GM18870 (cell line): ENCODE measurements around the gene RCBTB1.
"Not testable (repeated sequence)": the region's sequence is repeated elsewhere in the genome, so short reads cannot be mapped to it uniquely, and the experiment has no call there.

Source experiments
- ATAC-seq: cut with Tn5 transposase; IDR thresholded peaks from one replicate; pipeline ENCODE4 v1.9.1; 2021; ENCODE audit warnings: moderate library complexity; ENCODE audit not compliant: unreplicated experiment

Gene RCBTB1

DNA sequence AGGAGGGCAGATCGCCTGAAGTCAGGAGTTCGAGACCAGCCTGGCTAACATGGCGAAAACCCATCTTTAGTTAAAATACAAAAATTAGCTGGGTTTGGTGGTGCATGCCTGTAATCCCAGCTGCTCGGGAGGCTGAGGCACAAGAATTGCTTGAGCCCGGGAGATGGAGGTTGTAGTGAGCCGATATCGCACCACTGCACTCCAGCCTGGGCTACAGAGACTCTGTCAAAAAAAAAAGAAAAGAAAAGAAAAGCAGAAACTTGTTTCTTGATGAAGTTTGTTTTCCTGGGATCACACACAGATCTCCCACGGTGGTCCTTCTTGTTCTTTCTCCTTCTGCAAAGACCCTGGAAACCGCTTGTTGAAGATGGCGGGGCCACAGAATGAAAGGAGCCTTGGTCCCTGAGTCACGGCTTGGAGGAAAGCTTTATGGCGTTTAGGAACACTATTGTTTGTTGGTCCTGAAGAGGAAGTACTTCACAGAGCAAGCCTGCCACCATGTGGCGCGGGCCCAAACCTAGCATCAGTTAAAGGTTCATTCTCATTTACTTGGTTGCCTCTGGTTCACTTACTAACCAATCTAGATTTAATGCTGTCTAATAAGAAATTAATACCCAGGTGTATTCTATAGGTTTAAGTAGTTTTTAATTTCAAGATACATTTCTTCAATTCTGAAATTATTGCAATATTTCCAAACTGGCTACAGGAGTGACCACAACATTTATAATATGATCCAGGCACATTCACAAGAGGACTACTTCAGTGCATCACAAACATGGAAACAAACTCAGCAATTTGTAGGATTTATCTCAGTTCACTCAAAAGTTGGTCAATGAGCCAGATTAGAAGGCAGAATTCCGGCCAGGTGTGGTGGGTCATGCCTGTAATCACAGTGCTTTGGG, 21.6 kb upstream of the RCBTB1 start:
- peak; percentile 93 for ATAC-seq

DNA sequence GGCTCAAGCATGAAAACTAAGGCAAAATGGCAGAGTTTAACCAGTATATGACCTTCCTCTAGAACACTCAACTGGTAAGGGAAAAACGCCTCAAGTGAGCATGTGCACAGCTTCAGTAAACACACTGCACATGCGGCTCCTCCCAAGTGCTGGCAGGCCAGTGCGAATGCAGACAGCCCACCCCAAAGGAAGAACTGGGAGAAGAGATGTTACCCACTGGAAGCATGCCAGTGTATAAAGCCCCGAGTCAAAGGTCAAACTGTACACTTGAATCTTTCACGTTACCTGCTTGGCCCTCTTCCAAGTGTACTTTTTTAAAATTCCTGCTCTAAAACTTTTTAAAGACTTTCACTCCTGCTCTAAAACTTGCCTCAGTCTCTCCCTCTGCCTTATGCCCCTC, 19.2 kb upstream of the RCBTB1 start:
- ATAC-seq, result no peak

DNA sequence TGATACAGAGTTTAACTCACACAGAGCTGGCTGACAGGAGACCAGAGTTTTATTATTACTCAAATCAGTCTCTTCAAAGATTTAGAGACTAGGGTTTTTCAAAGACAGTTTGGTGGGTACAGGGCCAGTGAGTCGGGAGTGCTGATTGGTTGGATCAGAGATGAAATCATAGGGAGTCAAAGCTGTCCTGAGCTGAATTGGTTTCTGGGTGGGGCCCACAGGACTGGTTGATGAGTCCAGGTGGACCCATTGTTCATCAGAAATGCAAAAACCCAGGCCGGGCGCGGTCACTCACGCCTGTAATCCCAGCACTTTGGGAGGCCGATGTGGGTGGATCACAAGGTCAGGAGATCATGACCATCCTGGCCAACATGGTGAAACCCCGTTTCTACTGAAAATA, 17.3 kb upstream of the RCBTB1 start:
- not testable (repeated sequence) for ATAC-seq

DNA sequence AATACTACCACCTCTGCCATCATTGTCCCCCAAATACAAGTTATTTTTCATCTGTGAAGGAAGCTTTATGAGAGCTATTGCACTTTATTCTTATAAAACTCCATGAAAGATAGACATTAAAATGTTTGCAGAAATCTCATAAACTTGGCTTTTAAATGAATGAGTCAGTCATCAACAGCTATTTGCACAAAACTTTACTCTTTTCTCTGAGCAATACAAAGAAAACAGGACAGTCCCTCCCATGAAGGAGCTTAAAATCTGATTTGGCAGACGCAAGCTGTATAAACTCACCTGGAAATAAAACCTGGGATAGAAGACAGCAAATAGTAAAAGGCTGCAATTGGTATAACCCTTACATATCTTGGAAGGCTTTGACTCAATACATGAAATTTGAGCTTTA, 16.6 kb upstream of the RCBTB1 start:
- no peak for ATAC-seq

DNA sequence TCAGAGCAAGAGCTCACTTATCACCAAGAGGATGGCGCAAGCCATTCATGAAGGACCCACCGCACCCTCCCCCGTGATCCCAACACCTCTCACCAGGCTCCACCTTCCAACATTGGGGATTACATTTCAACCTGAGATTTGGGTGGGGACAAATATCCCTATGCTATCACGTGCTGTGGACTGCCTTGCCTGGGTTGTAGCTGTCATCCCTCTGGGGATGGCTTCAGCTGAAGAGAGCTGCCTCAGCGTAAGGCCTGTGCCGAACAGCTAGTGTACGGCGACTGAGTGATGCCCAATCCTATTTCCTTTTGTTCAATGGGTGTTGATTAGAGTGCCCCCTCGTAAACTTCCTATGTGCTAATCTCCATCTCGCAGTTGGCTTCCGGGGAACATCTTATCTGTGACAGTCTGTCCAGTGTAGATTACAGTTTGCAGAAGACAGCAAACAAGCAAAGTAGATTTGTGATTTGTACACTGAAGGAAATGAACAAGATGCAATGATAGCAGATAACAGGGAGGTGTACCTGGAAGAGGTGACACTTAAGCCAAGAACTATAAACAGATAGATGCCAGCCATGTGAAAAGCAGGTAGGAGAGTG, 11.8 kb upstream of the RCBTB1 start:
- ATAC-seq, result no peak

DNA sequence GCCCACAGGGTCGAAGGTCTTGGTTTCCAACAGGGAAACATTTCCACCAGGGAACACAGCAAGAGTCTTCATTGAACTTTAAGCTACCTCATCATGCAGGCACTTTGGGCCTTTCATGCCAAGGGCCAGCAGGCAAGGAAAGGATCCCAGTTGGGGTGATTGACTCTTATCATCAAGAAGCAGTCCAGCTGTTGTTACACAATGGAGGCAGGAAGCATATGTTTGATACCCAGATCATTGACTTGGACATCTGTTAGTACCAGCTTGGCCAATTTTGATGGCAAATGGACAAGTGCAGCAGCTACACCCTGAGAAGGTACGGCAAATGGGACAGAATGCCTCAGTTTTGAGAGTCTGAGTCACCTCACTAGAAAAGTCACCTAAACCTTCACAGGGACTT, 10.9 kb upstream of the RCBTB1 start:
- ATAC-seq, result no peak

DNA sequence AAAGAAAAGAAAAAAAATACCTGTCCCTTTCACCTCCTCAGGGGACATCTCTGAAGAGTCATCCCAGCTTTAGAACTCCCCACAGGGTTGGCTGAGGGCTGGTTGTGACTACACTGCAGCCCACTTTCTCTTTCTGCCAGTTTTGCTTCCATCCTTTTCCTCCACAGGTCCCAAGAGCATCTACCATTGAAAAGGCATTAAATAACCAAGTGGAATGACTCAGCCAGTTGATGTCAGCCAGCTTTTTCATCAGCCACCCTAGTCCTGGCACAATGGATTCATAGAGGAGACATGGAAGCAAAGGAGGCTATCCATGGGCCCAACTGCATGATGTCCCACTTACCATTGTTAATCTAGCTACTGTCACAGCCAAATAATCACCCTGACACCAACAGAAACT, 9.2 kb upstream of the RCBTB1 start:
- ATAC-seq, result no peak

DNA sequence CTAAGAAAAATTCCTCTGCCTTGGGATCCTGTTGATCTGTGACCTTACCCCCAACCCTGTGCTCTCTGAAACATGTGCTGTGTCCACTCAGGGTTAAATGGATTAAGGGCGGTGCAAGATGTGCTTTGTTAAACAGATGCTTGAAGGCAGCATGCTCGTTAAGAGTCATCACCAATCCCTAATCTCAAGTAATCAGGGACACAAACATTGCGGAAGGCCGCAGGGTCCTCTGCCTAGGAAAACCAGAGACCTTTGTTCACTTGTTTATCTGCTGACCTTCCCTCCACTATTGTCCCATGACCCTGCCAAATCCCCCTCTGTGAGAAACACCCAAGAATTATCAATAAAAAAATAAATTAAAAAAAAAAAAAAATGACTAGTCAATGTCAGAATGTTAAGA, 8.5 kb upstream of the RCBTB1 start:
- not testable (repeated sequence) for ATAC-seq

DNA sequence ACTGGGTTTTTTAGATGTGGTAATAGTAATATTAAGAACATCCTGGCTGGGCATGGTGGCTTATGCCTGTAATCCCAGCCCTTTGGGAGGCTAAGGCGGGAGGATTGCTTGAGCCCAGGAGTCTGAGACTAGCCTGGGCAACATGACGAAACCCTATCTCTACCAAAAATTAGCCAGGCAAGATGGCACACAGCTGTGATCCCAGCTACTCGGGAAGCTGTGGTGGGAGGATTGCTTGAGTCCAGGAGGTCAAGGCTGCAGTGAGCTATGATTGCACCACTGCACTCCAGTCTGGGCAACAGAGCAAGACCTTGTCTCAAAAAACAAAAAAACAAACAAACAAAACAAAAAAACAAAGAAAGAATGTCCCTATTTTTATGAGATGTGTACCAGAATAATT, 5.4 kb upstream of the RCBTB1 start:
- not testable (repeated sequence) for ATAC-seq

DNA sequence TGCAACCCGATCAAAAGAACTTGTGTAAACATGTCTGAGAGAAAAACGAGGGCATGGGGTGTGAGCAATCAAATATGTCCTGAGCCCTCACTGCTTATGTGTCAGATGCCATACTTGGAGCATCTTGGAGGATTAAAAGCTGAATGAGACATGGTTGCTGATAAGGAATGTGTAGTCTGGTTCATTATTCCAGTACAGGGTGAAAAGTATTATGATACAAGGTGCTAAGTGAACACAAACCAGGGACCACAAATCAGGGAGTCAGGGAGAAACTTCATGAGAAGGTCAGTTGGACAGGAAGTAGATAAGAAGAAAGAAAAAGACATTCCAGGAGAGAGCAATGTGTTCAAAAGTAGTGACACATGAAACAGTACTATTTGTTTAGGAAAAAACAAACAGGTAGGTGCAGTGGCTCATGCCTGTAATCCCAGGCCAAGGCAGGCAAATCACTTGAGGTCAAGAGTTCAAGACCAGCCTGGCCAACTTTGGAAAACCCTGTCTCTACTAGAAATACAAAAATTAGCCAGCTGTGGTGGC, 2.0 kb upstream of the RCBTB1 start:
- ATAC-seq, result no peak

DNA sequence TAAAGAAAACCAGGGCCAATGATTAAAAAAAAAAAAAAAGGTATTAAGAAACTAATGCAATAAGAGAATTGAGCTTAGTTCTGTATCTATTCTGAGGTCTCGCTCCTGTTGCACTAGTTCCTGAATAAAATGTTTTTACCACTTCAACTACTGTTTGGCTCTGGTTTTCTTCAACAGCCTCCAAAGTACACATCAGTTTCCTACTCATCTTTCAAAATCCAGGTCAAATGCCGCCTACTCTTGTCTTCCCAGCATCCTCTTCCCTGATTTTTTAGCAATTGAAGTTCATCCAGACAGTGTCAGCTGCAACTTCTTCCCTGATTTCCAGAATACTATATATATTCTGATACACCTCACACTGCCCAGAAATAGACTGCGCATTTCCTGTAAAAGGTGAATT, 1.4 kb upstream of the RCBTB1 start:
- ATAC-seq, result no peak

DNA sequence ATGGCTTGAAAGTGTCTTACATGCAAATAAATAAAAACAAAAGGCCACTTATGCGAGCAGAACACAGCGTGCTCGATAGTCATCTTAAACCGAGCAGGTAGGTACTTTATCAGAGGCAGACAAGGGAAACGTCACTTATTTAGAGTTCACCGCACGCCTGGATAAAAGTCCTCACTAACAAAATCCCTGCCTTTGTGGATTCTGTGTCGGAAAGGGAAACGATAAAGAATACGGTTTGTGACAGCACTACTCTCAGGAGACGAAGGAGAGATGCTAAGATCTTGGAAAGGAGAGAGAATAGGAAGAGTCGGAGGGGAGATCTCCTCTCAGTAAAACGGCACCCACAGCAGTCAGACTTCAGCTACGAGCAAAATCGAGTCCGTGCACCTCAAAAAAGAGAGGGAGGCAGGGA, 581 bp downstream of the RCBTB1 start:
- ATAC-seq, result peak; percentile 23

DNA sequence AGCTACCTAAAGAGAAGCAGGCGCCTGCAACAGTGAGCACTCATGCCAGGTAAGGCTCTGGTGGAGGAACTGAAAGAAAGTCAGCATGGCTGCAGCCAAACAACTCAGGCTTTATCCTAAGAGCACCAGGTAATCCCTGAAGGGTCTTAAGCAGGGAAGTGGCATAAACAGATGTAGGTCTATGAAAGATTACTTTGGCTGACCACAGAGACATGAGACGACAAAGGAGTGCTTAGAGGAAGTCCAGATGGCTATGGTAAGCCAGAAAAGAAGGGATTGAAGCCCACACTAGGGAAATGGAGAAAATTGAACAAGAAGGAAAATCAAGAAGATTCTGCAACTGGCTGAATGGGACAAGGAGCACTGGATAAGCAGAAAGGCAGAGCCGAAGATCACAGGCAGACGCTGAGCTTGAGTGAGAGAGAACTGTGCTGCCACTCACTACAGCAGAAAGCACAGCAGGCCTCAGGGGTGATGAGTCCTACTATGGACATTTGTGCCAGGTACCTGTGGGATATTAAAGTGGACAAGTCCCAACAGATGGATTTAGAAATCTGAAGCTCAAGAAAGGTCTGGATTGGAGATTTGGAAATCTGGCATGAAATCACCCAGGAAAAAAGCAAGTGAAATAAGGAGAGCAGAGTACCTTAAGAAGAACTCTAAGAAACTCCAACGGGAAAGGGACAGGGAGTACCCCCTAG, 4.2 kb downstream of the RCBTB1 start:
- no peak for ATAC-seq

DNA sequence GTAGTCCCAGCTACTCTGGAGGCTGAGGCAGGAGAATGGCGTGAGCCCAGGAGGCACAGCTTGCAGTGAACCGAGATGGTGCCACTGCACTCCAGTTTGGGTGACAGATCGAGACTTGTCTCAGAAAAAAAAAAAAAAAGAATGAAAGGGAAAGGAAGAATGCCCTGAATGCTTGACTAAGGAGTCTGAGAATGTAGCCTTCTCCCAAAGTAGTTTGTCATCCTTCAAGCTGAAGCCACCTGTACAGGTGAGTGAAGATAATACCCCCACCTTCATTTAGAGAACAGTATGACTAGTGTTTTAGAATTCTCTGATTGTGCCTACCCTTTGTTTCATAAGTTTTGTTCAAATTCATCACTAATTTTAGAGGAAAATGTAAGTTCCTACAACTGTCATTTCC, 5.9 kb downstream of the RCBTB1 start:
- no peak for ATAC-seq

DNA sequence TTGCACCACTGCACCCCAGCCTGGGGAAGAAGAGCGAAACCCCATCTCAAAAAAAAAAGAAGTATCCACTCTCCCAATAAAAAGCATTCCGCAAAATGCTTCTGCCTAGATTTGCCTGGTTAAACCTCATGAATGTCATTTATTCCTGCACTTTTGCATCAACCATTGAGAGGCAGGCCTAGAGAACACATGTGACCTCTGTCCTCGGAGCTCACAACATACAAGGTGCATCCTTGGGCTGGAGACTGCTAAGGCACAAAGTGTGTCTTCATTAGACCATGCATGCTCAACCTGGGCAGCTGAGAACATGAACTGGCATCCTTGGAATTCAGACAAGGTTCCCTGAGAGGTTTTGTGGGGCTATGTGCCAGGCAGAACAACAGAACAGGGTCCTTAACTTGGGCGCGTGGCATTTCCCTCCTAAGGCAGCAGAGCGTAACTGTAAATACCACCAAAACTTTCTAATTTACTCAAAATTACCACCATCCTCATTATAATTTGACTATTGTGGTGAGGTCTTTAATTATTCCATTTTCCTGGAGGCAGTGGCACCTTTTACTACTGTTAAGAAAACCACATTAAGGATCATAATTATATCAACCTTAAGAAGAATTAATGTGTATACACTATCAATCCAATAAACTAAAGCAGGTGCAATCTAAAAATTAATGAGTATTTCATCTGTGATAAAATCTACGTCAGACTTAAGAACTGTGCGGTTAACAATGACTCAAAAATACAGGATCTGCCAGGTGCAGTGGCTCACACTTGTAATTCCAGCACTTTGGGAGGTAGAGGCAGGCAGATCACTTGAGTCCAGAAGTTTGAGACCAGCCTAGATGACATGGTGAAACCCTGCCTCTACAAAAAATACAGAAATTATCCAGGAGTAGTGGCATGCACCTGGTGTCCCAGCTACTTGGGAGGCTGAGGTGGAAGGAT, 13.8 kb downstream of the RCBTB1 start:
- no peak for ATAC-seq

DNA sequence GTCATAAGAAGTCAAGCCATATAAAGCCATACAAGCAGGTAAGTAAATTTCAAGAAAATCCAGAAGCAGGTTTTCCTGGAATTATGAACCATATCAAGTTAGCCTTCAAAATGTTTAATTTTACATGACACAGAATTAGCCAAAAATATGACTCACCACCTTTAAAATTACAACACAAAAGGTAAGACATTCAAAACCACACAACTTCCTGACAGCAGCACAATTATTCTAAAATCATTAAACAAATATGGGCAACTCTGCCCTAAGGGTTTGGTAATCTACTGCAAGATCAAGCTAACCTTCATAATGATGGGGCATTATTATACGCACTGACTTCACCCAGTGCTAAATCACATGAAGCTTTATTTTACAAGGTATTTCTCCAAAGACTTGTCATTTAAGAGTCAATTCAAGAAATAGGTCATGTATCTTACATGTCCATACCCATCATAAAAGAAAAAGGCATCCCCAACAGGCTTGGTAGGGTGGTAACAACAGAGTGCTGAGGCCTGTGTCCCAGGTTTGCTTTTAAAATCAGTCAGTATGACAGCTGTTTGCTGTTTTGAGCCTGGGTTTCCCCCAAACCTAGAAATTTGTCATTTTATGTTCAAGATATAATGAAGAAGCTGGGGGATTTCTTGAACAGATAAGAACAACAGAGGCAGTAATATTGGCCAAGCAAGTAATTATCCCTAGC, 15.2 kb downstream of the RCBTB1 start:
- no peak for ATAC-seq

DNA sequence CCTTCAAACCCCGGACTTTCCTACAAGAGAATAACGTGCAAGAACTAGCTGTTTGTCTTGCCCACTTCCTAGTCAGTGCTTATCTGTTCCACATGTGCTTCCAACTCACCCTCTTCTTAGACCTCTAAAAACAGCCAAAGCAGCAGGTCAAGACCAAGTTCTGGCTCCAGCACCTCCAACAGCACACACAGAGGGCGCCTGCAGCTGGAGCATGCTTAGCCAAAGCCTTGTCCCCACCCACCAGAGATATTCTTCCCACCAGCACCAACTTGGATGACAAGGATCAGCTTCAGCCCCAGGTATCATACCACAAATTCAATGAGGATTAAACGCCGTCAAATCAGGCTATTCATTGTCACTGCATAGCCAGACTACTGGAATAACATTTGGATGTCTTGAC, 17.9 kb downstream of the RCBTB1 start:
- ATAC-seq, result no peak

DNA sequence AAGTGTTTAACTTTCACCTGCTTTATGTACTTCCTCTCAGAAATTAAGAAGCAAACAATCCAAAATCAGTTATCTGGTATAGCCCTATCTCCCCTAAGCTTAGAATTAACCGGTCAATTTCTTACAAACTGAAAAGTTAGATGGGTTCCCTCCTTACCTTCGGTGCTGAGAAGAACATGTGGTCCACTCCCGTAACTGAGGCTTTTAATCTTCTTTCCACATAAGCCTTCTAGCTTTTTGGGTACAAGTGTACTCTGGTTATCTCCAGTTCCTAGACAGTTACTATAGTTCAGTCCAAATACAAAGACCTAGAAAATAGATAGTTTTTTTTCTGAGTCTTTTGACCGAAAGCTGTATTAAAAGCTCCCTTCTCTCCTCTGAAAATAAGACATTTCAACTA, 18.9 kb downstream of the RCBTB1 start:
- no peak for ATAC-seq

DNA sequence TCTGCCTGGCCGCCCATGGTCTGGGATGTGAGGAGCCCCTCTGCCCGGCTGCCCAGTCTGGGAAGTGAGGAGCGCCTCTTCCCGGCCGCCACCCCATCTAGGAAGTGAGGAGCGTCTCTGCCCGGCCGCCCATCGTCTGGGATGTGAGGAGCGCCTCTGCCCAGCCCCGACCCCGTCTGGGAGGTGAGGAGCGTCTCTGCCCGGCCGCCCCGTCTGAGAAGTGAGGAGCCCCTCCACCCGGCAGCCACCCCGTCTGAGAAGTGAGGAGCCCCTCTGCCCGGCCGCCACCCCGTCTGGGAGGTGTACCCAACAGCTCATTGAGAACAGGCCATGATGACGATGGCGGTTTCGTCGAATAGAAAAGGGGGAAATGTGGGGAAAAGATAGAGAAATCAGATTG, 19.9 kb downstream of the RCBTB1 start:
- ATAC-seq, result not testable (repeated sequence)

DNA sequence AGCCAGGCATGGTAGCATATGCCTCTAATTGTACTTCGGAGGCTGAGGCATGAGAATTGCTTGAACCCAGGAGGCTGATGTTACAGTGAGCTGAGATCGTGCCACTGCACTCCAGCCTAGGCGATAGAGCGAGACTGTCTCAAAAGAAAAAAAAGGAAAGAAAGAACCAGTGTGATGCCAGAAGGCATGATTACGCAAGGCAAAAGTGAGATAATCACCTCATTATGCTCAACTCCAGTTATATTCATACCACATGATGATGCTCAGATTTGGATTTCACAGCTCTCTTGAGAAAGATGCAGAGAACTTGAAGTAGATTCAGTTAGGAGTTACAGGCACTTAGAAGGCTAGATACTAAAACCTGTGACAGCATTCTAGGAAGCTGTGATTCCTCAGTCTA, 21.8 kb downstream of the RCBTB1 start:
- ATAC-seq, result no peak
